ENCODE results near the gene SMG6.

GRCh38 chr17:2237521-2237921 is 66.1 kb downstream of the SMG6 start:
- TF ChIP-seq, protein P1, sequence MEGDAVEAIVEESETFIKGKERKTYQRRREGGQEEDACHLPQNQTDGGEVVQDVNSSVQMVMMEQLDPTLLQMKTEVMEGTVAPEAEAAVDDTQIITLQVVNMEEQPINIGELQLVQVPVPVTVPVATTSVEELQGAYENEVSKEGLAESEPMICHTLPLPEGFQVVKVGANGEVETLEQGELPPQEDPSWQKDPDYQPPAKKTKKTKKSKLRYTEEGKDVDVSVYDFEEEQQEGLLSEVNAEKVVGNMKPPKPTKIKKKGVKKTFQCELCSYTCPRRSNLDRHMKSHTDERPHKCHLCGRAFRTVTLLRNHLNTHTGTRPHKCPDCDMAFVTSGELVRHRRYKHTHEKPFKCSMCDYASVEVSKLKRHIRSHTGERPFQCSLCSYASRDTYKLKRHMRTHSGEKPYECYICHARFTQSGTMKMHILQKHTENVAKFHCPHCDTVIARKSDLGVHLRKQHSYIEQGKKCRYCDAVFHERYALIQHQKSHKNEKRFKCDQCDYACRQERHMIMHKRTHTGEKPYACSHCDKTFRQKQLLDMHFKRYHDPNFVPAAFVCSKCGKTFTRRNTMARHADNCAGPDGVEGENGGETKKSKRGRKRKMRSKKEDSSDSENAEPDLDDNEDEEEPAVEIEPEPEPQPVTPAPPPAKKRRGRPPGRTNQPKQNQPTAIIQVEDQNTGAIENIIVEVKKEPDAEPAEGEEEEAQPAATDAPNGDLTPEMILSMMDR (IDR thresholded peaks at IDR 0.05), result no peak
- no peak for TF ChIP-seq ZFX (IDR thresholded peaks at IDR 0.05; ENCODE audit: borderline replicate concordance)

Data from 22Rv1 (cell line).